Activated T-helper 17 cell treated with anti-CD3 and anti-CD28 coated beads, Interleukin-2, amount 50 U/mL, for 72 hours (primary cell): ENCODE measurements around the gene PCSK4. TPM values are rescaled to one million over a fixed set of nuclear protein-coding genes. Genes with fewer than 3 reads are reported as not detected.
A peak's percentile ranks its signal among the peaks of the same experiment; 100 is the strongest.
"Not testable (repeated sequence)": the region's sequence is repeated elsewhere in the genome, so short reads cannot be mapped to it uniquely, and the experiment has no call there.

Experiments used
- ATAC-seq: fragments of 150-1000 bp; cut with Tn5 transposase; replicated peaks from 2 replicates; pipeline ENCODE4 v1.10.0; 2021; ENCODE audit warnings: mild to moderate bottlenecking, moderate library complexity
- H3K27ac Mint-ChIP-seq: one replicate; pipeline ENCODE4 v1.8.0; 2022; ENCODE audit warnings: mixed read lengths
- H3K27me3 Mint-ChIP-seq: one replicate; pipeline ENCODE4 v1.8.0; 2022; ENCODE audit warnings: mixed read lengths
- H3K36me3 Mint-ChIP-seq: one replicate; pipeline ENCODE4 v1.8.0; 2022; ENCODE audit warnings: low read depth, mild to moderate bottlenecking, mixed read lengths
- H3K4me1 Mint-ChIP-seq: one replicate; pipeline ENCODE4 v1.8.0; 2022; ENCODE audit warnings: mixed read lengths
- H3K4me3 Mint-ChIP-seq: one replicate; pipeline ENCODE4 v1.8.0; 2022; ENCODE audit warnings: mild to moderate bottlenecking, mixed read lengths
- H3K9me3 Mint-ChIP-seq: one replicate; pipeline ENCODE4 v1.8.0; 2022; ENCODE audit warnings: mixed read lengths
- total RNA-seq, 2 donors: library from RNA; stranded (reverse); gene quantifications; one replicate each; pipeline ENCODE4 v1.2.3, GENCODE V29; 2022

Gene PCSK4
- total RNA-seq, 2 donors from 2014 or later: 2.4 to 7.8 TPM

DNA sequence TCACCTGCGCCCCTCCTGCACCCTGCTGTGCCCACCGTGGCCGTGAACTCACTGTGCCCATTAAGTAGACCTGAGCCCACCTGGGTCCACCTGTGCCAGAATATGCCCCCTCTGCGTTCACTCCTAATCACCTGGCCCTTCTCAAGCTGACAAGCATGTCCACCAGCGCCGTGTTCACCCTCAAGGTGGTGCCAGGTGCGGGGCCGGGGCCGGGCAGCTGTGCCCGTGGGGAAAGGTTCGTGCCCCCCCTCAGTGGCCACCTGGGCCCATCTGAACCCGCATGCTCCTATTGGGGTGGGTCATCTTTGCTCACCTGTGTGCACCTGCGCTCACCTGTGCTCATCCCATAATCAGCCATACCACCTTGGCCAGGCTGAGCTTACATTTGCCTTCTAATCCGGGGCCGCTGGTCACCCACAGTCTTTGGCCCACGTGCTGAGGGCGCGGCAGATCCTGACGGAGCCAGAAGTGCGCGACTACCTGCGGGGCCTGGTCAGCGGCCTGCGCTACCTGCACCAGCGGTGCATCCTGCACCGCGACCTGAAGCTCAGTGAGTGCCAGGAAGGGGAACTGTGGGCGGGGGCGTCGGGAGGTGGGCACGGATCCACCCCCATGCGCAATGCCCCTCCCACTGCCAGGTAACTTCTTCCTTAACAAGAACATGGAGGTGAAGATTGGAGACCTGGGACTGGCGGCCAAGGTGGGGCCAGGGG, 36.1 kb upstream of the PCSK4 start:
- Mint-ChIP-seq H3K4me1 (peaks cover 6% of the 10 kb centered on the region), H3K27me3 (peaks cover 21% of the 10 kb centered on the region), H3K4me3 (no peak overlapping the region), H3K9me3 (no peaks in the 10 kb centered on the region), H3K27ac (no peak overlapping the region), H3K36me3 (no peaks in the 10 kb centered on the region)
- no peak for ATAC-seq

- Mint-ChIP-seq H3K4me3 (no peak overlapping the region), H3K27me3 (peaks cover 21% of the 10 kb centered on the region), H3K36me3 (no peaks in the 10 kb centered on the region), H3K9me3 (no peaks in the 10 kb centered on the region), H3K27ac (no peak overlapping the region), H3K4me1 (peaks cover 6% of the 10 kb centered on the region)
- ATAC-seq: no peak
Observed at GRCh38 chr19:1525343-1525742, 35.2 kb upstream of the PCSK4 start.

DNA sequence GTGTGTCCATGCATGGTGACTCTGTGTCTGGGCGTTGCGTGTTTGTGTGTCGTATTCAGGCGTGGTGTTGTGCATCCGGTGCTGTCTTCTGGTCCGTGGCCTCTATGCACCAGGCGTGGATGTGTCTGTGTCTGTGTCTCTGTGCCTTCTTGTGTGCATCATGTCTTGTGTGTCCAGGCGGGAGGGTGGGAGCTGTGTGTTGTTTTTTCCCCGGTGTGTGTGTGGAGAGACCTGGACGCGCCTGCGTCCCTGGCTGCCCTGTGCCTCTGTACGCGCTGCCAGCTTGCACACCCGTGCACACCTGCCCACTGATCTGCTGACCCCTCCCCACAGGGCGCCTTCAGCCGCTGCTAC, 34.8 kb upstream of the PCSK4 start:
- Mint-ChIP-seq H3K27me3 (peaks cover 18% of the 10 kb centered on the region), H3K4me3 (no peak overlapping the region), H3K36me3 (no peaks in the 10 kb centered on the region), H3K9me3 (no peaks in the 10 kb centered on the region), H3K27ac (no peak overlapping the region), H3K4me1 (peaks cover 6% of the 10 kb centered on the region)
- ATAC-seq: no peak

DNA sequence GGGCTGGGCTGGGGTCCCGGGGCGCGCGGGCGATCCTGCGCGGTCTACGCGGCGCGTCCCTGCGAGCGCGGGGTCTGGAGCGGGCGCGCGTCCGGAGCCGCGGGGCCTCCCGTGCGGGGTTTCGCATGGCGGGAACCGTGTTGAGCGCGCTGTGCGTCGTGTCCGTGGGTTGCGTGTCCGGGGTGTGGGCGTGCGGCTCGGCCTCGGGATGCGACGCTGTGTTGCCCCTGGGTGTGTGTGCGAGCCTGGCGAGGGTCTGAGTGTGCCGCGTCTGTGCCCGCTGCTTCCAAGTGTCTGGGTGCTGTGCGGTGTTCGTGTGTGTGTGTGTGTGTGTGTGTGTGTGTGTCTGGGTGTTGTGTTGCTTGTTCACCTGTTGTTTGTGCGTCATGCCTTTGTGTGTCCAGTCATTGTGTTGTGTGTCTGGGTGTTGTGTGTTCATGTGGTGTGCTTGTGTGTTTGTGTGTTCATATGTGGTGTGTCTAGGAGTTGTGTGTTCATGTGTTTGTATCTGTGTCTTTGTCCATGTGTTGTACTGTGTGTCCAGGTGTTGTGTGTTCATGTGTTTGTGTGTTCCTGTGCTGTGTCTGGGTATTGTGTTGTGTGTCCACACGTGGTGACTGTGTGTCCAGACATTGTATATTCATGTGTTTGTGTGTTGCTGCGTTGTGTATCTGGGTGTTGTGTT, 34.3 kb upstream of the PCSK4 start:
- peaks cover 17% of the 10 kb centered on the region for H3K27me3 Mint-ChIP-seq
- no peak overlapping the region for H3K27ac Mint-ChIP-seq
- peaks cover 6% of the 10 kb centered on the region for H3K4me1 Mint-ChIP-seq
- no peaks in the 10 kb centered on the region for H3K36me3 Mint-ChIP-seq
- no peak for ATAC-seq
- H3K9me3 Mint-ChIP-seq: no peaks in the 10 kb centered on the region
- H3K4me3 Mint-ChIP-seq: no peak overlapping the region

DNA sequence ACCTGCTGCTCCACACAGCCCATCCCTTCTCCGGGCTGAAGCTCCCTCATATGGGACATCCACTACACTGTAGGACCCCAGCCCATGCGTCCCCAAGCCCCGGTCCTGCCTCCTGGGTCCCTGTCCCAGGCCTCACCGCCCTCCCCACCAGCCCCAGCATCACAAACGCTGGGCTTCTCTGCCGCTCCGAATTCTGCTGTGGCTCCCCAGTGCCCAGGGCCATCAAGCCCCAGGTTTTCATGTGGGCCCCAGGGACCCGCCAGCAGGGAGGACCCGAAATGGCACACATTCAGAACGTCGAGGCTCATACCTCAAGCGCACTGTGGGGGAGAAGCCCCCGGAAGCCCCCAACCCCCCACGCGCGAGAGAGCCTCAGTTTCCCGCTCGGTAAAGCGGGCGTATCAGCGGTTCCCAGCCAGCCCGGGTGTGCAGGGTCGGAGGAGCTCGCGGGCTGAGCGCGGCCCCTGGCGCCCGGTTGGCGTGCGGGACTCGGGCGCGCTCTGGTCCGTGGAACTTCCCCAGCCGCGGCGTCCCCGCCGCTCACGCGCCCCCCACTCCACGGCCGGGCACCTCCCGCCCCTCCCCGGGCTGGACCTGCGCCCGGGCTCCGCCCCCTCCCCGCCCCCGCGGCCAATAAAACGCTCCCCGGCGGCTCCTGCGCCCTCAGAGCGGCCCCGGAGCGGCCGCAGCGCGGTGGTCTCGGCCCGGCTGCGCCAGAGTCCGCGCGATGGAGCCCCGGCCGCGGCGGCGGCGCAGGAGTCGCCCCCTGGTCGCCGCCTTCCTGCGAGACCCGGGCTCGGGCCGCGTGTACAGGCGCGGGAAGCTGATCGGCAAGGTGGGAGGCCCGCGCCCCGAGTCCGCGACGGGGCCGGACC, 33.5 kb upstream of the PCSK4 start, which contains the start of gene PLK5:
PLK5 (plus strand) TSS at position 666 of the 875 bp plus-strand sequence. CDS start 2,920 bp downstream, outside the sequence.
- Mint-ChIP-seq H3K27ac (no peak within 1 kb of the TSS), H3K4me3 (no peak within 1 kb of the TSS), H3K9me3 (no peaks in the 10 kb centered on the region), H3K36me3 (no peaks in the 10 kb centered on the region), H3K27me3 (peaks cover 17% of the 10 kb centered on the region), H3K4me1 (peaks cover 6% of the 10 kb centered on the region)
- ATAC-seq: no peak

DNA sequence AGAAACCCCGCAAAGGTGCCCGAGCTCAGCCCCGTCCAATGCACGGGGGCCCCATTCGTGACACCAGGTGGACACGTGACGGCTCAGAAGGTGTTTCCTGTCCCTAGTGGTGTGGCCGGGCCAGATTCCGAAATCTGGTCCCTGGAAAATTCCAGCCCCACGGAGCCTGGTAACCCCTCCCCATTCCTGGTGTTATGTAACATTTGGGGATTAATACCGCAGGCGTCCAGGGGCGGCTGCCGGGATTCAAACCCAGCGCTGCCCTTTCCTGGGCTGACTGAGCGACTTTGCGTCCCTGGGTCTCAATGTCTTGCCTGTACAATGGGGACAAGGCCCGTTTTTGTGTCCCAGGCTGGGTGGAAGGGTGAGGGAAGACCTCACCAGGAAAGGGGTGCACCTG, 32.7 kb upstream of the PCSK4 start:
- Mint-ChIP-seq H3K4me3 (no peak overlapping the region), H3K36me3 (no peaks in the 10 kb centered on the region), H3K27ac (no peak overlapping the region), H3K9me3 (no peaks in the 10 kb centered on the region), H3K27me3 (peaks cover 17% of the 10 kb centered on the region), H3K4me1 (peaks cover 6% of the 10 kb centered on the region)
- ATAC-seq: no peak

DNA sequence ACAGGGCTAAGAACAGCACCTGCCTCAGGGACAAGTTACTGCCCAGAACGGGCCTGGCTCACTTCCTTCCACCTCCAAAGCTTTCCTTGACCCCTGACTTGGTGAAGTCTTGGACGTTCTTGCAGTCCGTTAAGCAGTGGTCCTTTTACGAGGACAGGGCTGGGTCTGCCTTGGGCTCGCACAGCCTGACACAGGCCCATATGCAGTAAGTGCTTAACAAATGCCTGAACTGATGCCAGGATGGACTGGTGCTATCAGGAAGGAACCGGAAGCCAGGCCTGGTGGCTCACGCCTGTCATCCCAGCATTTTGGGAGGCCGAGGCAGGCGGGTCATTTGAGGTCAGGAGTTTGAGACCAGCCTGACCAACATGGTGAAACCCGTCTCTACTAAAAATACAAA, 31.9 kb upstream of the PCSK4 start:
- Mint-ChIP-seq H3K4me1 (peaks cover 6% of the 10 kb centered on the region), H3K27ac (no peak overlapping the region), H3K9me3 (no peaks in the 10 kb centered on the region), H3K27me3 (peaks cover 17% of the 10 kb centered on the region), H3K36me3 (no peaks in the 10 kb centered on the region), H3K4me3 (no peak overlapping the region)
- no peak for ATAC-seq

- ATAC-seq: no peak
- Mint-ChIP-seq H3K27me3 (peaks cover 17% of the 10 kb centered on the region), H3K9me3 (no peaks in the 10 kb centered on the region), H3K4me3 (no peak overlapping the region), H3K27ac (no peak overlapping the region), H3K4me1 (peaks cover 6% of the 10 kb centered on the region), H3K36me3 (no peaks in the 10 kb centered on the region)
Observed at GRCh38 chr19:1521636-1522035, 31.5 kb upstream of the PCSK4 start.

DNA sequence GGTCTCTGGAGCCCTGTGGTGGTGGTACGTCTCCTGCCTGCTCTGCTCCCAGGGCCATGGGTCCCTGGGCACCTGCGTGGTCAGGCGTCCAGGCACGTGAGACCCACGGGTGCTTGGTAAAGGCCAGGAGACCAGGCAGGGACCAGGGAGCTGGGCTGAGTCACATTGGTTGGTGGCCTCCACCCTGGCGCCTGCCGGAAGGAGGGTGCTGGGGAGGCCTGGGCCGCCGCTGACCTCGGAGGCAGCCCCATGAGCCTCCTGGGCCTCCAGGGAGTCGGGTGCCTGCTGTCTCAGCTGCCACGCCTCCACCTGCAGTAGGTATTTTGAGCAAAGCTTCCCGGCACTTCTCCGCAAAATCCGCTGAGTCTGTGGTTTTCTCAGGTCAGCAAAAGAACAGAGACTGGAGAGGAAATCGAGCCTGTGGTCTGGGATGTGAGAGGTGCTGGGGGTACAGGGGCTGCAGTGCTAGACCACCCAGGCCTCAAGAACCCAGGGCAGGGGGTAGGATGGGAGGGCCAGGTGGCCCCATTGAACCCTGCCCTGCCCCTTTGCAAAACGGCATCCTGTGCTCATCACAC, 30.1 kb upstream of the PCSK4 start:
- Mint-ChIP-seq H3K9me3 (no peaks in the 10 kb centered on the region), H3K36me3 (no peaks in the 10 kb centered on the region), H3K27ac (no peak overlapping the region), H3K4me3 (no peak overlapping the region), H3K27me3 (peaks cover 9% of the 10 kb centered on the region), H3K4me1 (peaks cover 6% of the 10 kb centered on the region)
- ATAC-seq: no peak

DNA sequence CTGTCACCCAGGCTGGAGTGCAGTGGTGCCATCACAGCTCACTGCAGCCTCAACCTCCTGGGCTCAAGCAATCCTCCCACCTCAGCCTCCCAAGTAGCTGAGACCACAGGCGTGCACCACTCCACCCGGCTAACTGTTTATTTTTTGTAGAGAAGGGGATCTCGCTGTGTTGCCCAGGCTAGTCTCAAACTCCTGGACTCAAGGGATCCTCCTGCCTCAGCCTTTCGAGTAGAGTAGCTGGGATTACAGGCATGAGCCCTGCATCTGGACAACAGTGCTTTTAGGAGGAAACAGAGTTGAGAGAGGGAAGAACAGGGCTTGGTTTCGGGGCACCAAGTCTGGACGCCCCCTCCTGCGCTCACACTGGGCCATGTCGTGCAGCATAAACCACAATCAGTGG, 29.7 kb upstream of the PCSK4 start:
- H3K9me3 Mint-ChIP-seq, H3K36me3 Mint-ChIP-seq, H3K27ac Mint-ChIP-seq, H3K4me1 Mint-ChIP-seq, H3K27me3 Mint-ChIP-seq, ATAC-seq, H3K4me3 Mint-ChIP-seq: not testable (repeated sequence)

DNA sequence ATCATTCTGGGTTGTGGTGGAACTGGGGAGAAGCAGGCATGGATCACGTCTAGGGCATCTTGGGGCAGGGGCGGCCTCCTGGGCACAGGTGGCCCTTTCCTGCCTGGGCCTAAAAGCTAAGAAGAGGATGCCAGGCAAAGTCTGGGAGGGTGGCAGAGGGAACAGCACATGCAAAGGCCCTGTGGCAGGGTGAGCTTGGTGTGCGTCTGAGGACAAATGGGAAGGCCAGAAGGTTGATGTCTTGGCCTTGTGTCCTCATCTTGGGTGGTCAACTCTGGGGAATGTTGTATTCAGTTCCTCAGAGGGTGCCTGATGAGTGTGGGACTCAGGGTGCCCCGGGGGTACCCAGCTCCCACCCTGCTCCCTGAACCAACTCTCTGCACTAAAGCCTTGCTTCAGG, 28.3 kb upstream of the PCSK4 start:
- H3K27ac Mint-ChIP-seq: no peak overlapping the region
- no peaks in the 10 kb centered on the region for H3K27me3 Mint-ChIP-seq
- no peak overlapping the region for H3K4me3 Mint-ChIP-seq

GRCh38 chr19:1516395-1516753, 26.2 kb upstream of the PCSK4 start:
- Mint-ChIP-seq H3K27me3 (no peaks in the 10 kb centered on the region), H3K4me3 (no peak overlapping the region), H3K9me3 (no peaks in the 10 kb centered on the region), H3K36me3 (no peaks in the 10 kb centered on the region), H3K4me1 (no peaks in the 10 kb centered on the region), H3K27ac (no peak overlapping the region)
- no peak for ATAC-seq

More for the DNA sequence above, 28.3 kb upstream of the PCSK4 start:
- no peaks in the 10 kb centered on the region for H3K4me1 Mint-ChIP-seq
- no peaks in the 10 kb centered on the region for H3K36me3 Mint-ChIP-seq
- ATAC-seq: no peak
- H3K9me3 Mint-ChIP-seq: no peaks in the 10 kb centered on the region

DNA sequence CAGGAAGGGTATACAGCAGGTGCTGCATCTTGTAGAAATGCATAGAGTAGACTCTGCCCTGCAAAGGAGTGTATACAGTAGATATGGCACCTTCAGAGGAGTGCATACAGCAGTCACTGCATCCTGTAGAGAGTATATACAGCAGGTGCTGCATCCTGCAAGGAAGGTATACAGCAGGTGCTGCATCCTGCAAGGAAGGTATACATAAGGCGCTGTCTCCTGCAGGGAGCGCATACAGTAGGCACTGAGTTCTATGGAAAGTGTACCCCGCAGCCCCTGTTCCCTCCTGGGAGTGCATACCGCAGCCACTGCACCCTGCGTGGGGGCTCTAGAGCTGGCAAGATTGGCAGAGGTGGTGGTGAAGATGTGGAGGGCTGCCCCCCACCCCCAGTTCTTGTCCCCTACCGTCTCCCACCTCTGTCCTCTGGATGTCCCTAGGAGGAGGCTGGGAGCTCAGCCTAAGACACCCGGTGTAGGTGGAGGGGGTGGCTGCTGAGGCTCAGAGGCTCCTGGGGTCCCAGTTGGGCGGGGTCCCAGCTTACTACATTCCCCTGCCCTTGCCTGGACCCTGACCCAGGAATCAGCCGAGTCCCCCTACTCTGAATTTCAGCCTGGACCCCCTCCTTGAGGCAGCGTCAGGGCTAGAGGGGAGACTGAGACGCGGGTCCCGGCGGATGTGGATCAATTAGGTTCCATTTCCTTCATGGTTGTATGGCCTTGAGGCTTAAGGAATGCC, 25.0 kb upstream of the PCSK4 start:
- ATAC-seq: no peak
- Mint-ChIP-seq H3K27me3 (no peaks in the 10 kb centered on the region), H3K36me3 (no peaks in the 10 kb centered on the region), H3K4me3 (no peak overlapping the region), H3K9me3 (no peaks in the 10 kb centered on the region), H3K4me1 (no peaks in the 10 kb centered on the region), H3K27ac (no peak overlapping the region)

DNA sequence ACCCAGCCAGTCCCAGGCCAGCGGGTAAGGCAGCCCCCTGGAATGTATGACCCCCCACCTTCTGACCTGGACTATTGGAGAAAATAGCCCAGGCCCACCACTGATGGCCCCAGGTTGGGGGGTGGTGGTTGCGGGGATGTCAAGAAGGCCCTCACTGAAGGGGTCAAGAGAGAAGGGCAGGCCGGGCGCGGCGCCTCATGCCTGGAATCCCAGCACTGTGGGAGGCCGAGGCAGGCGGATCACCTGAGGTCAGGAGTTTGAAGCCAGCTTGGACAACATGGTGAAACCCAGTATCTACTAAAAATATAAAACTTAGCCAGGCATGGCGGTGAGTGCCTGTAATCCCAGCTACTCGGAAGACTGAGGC, 24.1 kb upstream of the PCSK4 start:
- Mint-ChIP-seq H3K9me3 (no peaks in the 10 kb centered on the region), H3K4me1 (no peaks in the 10 kb centered on the region), H3K27ac (no peak overlapping the region), H3K36me3 (no peaks in the 10 kb centered on the region), H3K27me3 (no peaks in the 10 kb centered on the region), H3K4me3 (peak overlapping the region; percentile 9)
- no peak for ATAC-seq
